B cell (primary cell): ENCODE data around the gene PGA5. TPM values are rescaled to one million over a fixed set of nuclear protein-coding genes. Genes with fewer than 3 reads are reported as not detected.
"Not testable (repeated sequence)": the region's sequence is repeated elsewhere in the genome, so short reads cannot be mapped to it uniquely, and the experiment has no call there.

Experiments
- ATAC-seq: fragments of 200-7000 bp; cut with Tn5 transposase; one replicate; pipeline ENCODE4 v1.10.0; 2021; ENCODE audit warnings: low read depth, mild to moderate bottlenecking, moderate number of reproducible peaks, moderate library complexity
- CTCF ChIA-PET: fragments of 350-600 bp; sonication (Branson Sonifier 250); formaldehyde crosslinking; loops from one replicate; lab custom pipeline; 2021; ENCODE audit warnings: antibody characterized with exemption, inconsistent platforms; lab: Charles Lee
- POLR2A ChIA-PET: fragments of 350-600 bp; sonication (Branson Sonifier 250); formaldehyde crosslinking; loops from one replicate; lab custom pipeline; 2021; ENCODE audit warnings: antibody characterized with exemption; lab: Charles Lee
- DNase-seq: peaks from one replicate; pipeline ENCODE4 v3.0.0; 2013
- H2AFZ ChIP-seq: 2 replicates; pipeline ENCODE4 v1.6.1; 2012; ENCODE audit warnings: mild to moderate bottlenecking, low read depth, low read length; ENCODE audit not compliant: insufficient read depth, poor library complexity, severe bottlenecking
- H3K27ac ChIP-seq, 2 donors: 1 replicate in 1 of 2; 2 replicates in 1 of 2; pipeline ENCODE4 v1.5.1; 2012 to 2013; ENCODE audit warnings: low read length in 2 of 2, mild to moderate bottlenecking in 2 of 2, moderate library complexity in 1 of 2
- H3K27me3 ChIP-seq, 4 experiments: fragments of 200-600 bp in 1 of 4; sonication (generic) in 1 of 4; replicated peaks in 1 of 4; 1 replicate in 2 of 4; 2 replicates in 2 of 4; pipeline versions ENCODE4 v1.6.1 to v1.7.0; 2013 to 2016; ENCODE audit warnings: low read length in 3 of 4, mild to moderate bottlenecking in 2 of 4, mixed read lengths in 1 of 4, moderate library complexity in 1 of 4; ENCODE audit not compliant: insufficient read depth in 4 of 4, control insufficient read depth in 3 of 4; ENCODE audit errors: control extremely low read depth in 1 of 4
- H3K36me3 ChIP-seq, 2 experiments: replicated peaks in 1 of 2; 1 replicate in 1 of 2; 2 replicates in 1 of 2; pipeline versions ENCODE4 v1.6.1 to v1.7.1; 2013; ENCODE audit warnings: low read length in 1 of 2; ENCODE audit not compliant: insufficient read depth in 2 of 2, control insufficient read depth in 1 of 2; ENCODE audit errors: control extremely low read depth in 1 of 2, extremely low read depth in 1 of 2
- H3K4me1 ChIP-seq, 2 donors: fragments of 200-600 bp in 1 of 2; sonication (generic) in 1 of 2; 1 replicate in 1 of 2; 2 replicates in 1 of 2; pipeline versions ENCODE4 v1.5.1 to v1.6.1; 2013 to 2017; ENCODE audit warnings: low read length in 2 of 2; ENCODE audit not compliant: control insufficient read depth in 2 of 2, insufficient read depth in 2 of 2
- H3K4me2 ChIP-seq: replicated peaks from 2 replicates; pipeline ENCODE3; 2012; ENCODE audit warnings: mild to moderate bottlenecking, low read depth, low read length; ENCODE audit not compliant: poor library complexity, severe bottlenecking
- H3K4me3 ChIP-seq, 5 experiments: fragments of 200-600 bp in 1 of 5; sonication (generic) in 1 of 5; 1 replicate in 3 of 5; 2 replicates in 2 of 5; pipeline versions ENCODE4 v1.5.1 to v1.7.0; 2011 to 2016; ENCODE audit warnings: low read length in 4 of 5, mild to moderate bottlenecking in 4 of 5, low read depth in 2 of 5, control low read depth in 1 of 5, moderate library complexity in 1 of 5; ENCODE audit not compliant: insufficient read depth in 1 of 5; ENCODE audit errors: control extremely low read depth in 1 of 5, extremely low read depth in 1 of 5
- H3K79me2 ChIP-seq: fragments of 200-600 bp; sonication (generic); one replicate; pipeline ENCODE4 v1.6.0; 2016; ENCODE audit warnings: low read length; ENCODE audit not compliant: control insufficient read depth, insufficient read depth
- H3K9ac ChIP-seq: fragments of 200-600 bp; sonication (generic); 2 replicates; pipeline ENCODE4 v1.6.1; 2017; ENCODE audit warnings: mild to moderate bottlenecking, low read length, moderate library complexity
- H3K9me3 ChIP-seq, 3 donors: one replicate each; pipeline versions ENCODE4 v1.6.1 to v1.7.1; 2013; ENCODE audit warnings: low read length in 2 of 3; ENCODE audit not compliant: control insufficient read depth in 2 of 3, insufficient read depth in 1 of 3; ENCODE audit errors: control extremely low read depth in 1 of 3
- H4K20me1 ChIP-seq: 2 replicates; pipeline ENCODE4 v1.6.0; 2012; ENCODE audit warnings: mild to moderate bottlenecking, low read length; ENCODE audit not compliant: insufficient read depth, control insufficient read depth, poor library complexity, severe bottlenecking
- H3K27ac Mint-ChIP-seq: one replicate; pipeline ENCODE4 v1.8.0; 2021; ENCODE audit warnings: mixed read lengths
- H3K27me3 Mint-ChIP-seq: one replicate; pipeline ENCODE4 v1.8.0; 2021; ENCODE audit warnings: mixed read lengths
- H3K4me1 Mint-ChIP-seq: one replicate; pipeline ENCODE4 v1.8.0; 2021; ENCODE audit warnings: mixed read lengths
- H3K4me3 Mint-ChIP-seq: one replicate; pipeline ENCODE4 v1.8.0; 2021; ENCODE audit warnings: mixed read lengths
- H3K9me3 Mint-ChIP-seq: one replicate; pipeline ENCODE4 v1.8.0; 2022; ENCODE audit warnings: mixed read lengths; ENCODE audit not compliant: insufficient read depth
- WGBS: methylation state at CpG from one replicate; pipeline ENCODE4 v1.1.5; 2013; ENCODE audit warnings: missing lambda C conversion rate; ENCODE audit not compliant: insufficient coverage; 5-methylcytosine and 5-hydroxymethylcytosine counted together
- intact Hi-C: fragments of 100-400 bp; cut with micrococcal nuclease; formaldehyde crosslinking; loops from one replicate; pipeline ENCODE4 v1.10.0; 2022
- polyA plus RNA-seq: library from polyadenylated mRNA; depleted of rRNA; stranded (reverse); fragments of >200 nt; gene quantifications from 2 replicates; pipeline ENCODE4 v1.2.3, GENCODE V29; 2012
- total RNA-seq, 2 donors: library from RNA; stranded (reverse); fragments of 120-200 nt in 1 of 2; gene quantifications; 1 replicate in 1 of 2; 2 replicates in 1 of 2; pipeline versions ENCODE4 v1.2.3 to v1.2.4, GENCODE V29; 2013 to 2022

The PGA5 gene
- total and polyA plus RNA-seq, 2 donors (not counting 1 experiment from before 2014, with no cell fraction given), result not detected

DNA sequence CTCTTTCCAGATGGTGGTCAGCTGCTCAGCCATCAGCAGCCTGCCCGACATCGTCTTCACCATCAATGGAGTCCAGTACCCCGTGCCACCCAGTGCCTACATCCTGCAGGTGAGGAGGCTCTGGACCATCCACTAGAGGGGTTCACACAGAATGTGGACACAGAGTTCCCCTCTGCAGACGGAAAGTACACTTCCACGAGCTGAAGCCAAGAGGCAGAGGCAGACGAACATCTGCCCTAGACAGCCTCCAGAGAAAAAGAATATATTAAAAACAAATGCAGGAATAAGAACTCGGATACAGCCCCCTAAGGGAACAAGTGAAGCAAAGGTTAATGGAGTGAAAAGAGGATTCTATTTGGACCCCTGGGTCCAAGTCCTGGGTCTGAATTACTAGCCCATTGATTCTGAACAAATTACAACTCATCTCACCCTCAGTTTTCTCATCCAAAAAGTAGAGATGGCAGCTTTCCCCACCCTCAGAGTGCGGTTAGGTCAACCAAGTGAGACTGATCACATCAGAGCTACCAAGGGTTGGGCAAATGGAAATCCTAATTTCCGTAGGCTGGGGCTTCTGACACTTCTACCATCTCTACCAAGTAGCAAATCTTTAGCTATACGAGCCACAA lies 29.5 kb upstream of the PGA5 start:
- H3K27ac Mint-ChIP-seq, H3K36me3 ChIP-seq, DNase-seq, H3K27ac ChIP-seq, H3K79me2 ChIP-seq, H3K9me3 Mint-ChIP-seq, CTCF ChIA-PET, H3K4me2 ChIP-seq, H3K27me3 ChIP-seq, H3K9me3 ChIP-seq, POLR2A ChIA-PET, H3K27me3 Mint-ChIP-seq, H3K4me1 Mint-ChIP-seq, H2AFZ ChIP-seq, H3K4me1 ChIP-seq, H4K20me1 ChIP-seq, ATAC-seq, H3K4me3 Mint-ChIP-seq, intact Hi-C loops, H3K4me3 ChIP-seq, H3K9ac ChIP-seq: not testable (repeated sequence)
- no CpG with 5 or more reads among the region's 10 CpGs for WGBS

DNA sequence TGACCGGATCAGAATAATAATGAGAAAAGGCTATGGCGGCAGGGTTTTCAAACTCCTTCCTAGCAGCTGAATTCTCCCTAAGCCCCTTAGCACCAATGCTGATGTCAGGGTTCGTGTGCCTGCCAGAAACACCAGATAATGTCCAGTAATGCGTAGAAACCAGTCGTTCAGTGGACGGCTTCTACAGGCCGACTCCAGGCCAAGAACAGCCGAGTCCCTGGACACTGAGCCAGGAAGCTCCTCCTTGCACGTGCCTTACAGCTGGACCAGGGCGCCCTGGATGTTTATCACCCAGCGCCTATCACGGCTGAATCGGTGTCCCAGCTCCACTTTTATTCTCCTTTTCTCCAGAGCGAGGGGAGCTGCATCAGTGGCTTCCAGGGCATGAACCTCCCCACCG lies 28.8 kb upstream of the PGA5 start:
- H3K4me1 ChIP-seq, H3K27ac ChIP-seq, H3K27me3 Mint-ChIP-seq, H2AFZ ChIP-seq, DNase-seq, H3K4me3 ChIP-seq, POLR2A ChIA-PET, CTCF ChIA-PET, H4K20me1 ChIP-seq, H3K4me2 ChIP-seq, H3K9me3 ChIP-seq, H3K4me1 Mint-ChIP-seq, H3K4me3 Mint-ChIP-seq, ATAC-seq, H3K27me3 ChIP-seq, H3K36me3 ChIP-seq, intact Hi-C loops, H3K27ac Mint-ChIP-seq, H3K79me2 ChIP-seq, H3K9me3 Mint-ChIP-seq, H3K9ac ChIP-seq: not testable (repeated sequence)
- no CpG with 5 or more reads among the region's 15 CpGs for WGBS

DNA sequence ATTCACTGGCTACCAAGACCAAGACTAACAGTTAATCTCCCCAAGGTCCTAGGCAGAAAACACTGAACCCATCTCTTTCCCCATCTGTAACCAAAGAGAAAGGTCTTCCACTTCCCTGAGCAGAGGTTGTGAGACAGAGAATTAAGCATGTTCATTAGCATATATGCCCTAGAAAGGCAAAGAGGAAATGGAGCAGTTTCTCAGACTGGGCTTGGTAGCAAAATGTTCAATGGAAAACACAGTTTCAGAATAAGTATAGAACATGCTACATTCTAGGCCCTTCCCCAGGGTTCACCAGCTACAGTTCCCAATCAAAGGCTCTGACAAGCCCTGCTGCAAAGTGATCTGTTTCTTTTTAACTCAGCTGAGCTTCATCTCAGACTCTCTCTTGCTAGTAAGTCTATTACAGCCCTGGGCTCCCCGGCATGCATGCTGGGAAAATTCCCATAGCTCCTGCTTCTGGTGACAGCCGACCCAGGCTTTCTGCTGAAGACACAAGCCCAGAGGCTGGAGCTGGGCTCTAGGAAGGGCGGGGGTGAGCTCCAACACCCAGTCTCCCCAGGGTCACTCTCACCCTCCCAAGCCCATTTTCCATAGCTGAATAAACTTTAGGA lies 27.2 kb upstream of the PGA5 start:
- H3K27ac ChIP-seq, intact Hi-C loops, H3K4me1 Mint-ChIP-seq, H4K20me1 ChIP-seq, H3K9me3 ChIP-seq, H3K9me3 Mint-ChIP-seq, H3K27me3 ChIP-seq, H3K4me3 Mint-ChIP-seq, POLR2A ChIA-PET, DNase-seq, H3K4me2 ChIP-seq, H3K4me1 ChIP-seq, H3K4me3 ChIP-seq, H3K9ac ChIP-seq, ATAC-seq, H3K36me3 ChIP-seq, CTCF ChIA-PET, H3K27me3 Mint-ChIP-seq, H3K79me2 ChIP-seq, H2AFZ ChIP-seq, H3K27ac Mint-ChIP-seq: not testable (repeated sequence)
- no CpG with 5 or more reads among the region's 3 CpGs for WGBS

DNA sequence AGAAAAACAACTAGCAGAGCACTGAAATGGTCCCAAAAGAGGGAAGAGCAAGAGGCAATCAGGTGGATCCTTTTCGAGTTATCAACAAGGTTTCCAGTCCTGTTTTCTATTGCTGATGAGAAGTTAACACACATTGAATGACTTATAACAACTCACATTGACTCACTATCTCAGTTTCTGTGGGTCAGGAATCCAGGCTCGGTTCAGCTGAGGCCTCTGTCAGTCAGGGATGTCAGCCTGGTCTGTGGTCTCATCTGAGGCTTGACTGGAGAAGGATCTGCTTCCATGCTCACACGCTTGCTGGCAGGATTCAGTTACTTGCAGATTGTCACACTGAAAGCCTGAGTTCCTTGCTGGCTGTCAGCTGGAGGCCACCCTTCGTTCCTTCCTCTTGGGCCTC lies 22.7 kb upstream of the PGA5 start:
- DNase-seq, H2AFZ ChIP-seq, POLR2A ChIA-PET, H3K4me1 Mint-ChIP-seq, ATAC-seq, H3K36me3 ChIP-seq, H4K20me1 ChIP-seq, H3K27ac ChIP-seq, intact Hi-C loops, H3K27me3 ChIP-seq, H3K27me3 Mint-ChIP-seq, H3K9me3 Mint-ChIP-seq, CTCF ChIA-PET, H3K27ac Mint-ChIP-seq, H3K9me3 ChIP-seq, H3K4me3 Mint-ChIP-seq, H3K4me3 ChIP-seq, H3K79me2 ChIP-seq, H3K4me2 ChIP-seq, H3K4me1 ChIP-seq, H3K9ac ChIP-seq: not testable (repeated sequence)
- no CpG with 5 or more reads among the region's 4 CpGs for WGBS
